PFSK-1 (cell line): ENCODE data around the gene CTNNA3.

ENCODE experiments used
- POLR2AphosphoS5 ChIP-seq: IDR thresholded peaks from 2 replicates; pipeline ENCODE4 v1.6.1; 2012; ENCODE audit warnings: low read depth, mild to moderate bottlenecking, control low read depth, low read length, moderate library complexity
- TAF1 ChIP-seq: IDR thresholded peaks from 2 replicates; pipeline ENCODE4 v1.6.1; 2012; ENCODE audit warnings: low read length, control low read depth, borderline replicate concordance; ENCODE audit not compliant: insufficient read depth
- TF ChIP-seq, protein P1 (sequence below), 2 experiments: IDR thresholded peaks; 2 replicates each; pipeline versions ENCODE4 v1.6.1 to v1.8.0; 2011 to 2012; ENCODE audit warnings: low read depth in 2 of 2, low read length in 2 of 2, control low read depth in 1 of 2, inconsistent platforms in 1 of 2, mild to moderate bottlenecking in 1 of 2, moderate library complexity in 1 of 2; ENCODE audit not compliant: insufficient read depth in 1 of 2

DNA sequence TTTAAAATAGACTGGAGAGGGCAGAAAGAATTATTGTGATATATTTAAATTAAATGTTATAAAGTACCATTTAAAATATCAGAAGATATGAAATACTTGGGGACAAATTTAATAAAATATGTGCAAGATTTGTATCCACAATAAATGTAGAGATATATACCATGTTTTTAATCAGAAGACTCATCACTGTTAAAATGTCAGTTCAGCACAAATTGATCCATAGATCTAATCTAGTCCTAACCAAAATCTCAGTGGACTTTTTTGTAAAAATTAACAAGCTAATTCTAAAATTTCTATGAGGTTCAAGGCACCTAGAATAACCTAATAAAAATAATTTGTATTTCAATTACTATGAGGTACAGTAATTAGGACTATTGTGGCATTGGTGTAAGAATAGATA is 96.4 kb downstream of the CTNNA3 start:
- TF ChIP-seq TAF1 = no peak
- TF ChIP-seq POLR2AphosphoS5 = no peak
- TF ChIP-seq, protein P1, sequence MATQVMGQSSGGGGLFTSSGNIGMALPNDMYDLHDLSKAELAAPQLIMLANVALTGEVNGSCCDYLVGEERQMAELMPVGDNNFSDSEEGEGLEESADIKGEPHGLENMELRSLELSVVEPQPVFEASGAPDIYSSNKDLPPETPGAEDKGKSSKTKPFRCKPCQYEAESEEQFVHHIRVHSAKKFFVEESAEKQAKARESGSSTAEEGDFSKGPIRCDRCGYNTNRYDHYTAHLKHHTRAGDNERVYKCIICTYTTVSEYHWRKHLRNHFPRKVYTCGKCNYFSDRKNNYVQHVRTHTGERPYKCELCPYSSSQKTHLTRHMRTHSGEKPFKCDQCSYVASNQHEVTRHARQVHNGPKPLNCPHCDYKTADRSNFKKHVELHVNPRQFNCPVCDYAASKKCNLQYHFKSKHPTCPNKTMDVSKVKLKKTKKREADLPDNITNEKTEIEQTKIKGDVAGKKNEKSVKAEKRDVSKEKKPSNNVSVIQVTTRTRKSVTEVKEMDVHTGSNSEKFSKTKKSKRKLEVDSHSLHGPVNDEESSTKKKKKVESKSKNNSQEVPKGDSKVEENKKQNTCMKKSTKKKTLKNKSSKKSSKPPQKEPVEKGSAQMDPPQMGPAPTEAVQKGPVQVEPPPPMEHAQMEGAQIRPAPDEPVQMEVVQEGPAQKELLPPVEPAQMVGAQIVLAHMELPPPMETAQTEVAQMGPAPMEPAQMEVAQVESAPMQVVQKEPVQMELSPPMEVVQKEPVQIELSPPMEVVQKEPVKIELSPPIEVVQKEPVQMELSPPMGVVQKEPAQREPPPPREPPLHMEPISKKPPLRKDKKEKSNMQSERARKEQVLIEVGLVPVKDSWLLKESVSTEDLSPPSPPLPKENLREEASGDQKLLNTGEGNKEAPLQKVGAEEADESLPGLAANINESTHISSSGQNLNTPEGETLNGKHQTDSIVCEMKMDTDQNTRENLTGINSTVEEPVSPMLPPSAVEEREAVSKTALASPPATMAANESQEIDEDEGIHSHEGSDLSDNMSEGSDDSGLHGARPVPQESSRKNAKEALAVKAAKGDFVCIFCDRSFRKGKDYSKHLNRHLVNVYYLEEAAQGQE (IDR thresholded peaks at IDR 0.05; ENCODE audit: insufficient read depth in 1 of 2, low read depth in 2 of 2, low read length in 2 of 2) = no peak
